KG1 (cell line): Measurements from ENCODE around the gene TTC38.
"Not testable (repeated sequence)": the region's sequence is repeated elsewhere in the genome, so short reads cannot be mapped to it uniquely, and the experiment has no call there.

Experiments used
- DNase-seq: peaks from one replicate; lab custom pipeline; 2025; lab: John Stamatoyannopoulos, UW

Gene TTC38

DNA sequence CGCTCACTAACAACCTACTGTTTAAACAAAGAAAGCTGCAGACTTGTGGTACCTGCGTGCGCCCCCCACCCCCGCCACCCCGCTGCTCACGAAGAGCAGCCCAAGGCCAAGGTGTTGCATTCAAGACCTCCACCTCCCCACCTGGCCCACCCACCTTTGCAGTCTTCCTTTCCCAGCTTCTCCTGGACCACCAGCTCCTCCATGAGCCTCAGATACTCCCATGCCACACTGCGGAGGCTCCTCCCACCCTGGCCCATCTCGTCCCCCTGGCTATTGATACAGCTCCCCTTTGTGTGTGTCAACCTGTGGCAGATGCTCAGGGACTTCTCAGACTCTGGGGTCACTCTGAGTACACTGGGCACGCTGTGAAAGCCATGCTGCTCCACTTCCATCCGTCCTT is 21.6 kb upstream of the TTC38 start:
- DNase-seq = no peak

GRCh38 chr22:46247443-46247975 is 20.3 kb upstream of the TTC38 start:
- no peak for DNase-seq

- peak; percentile 72 for DNase-seq
These were observed 17.6 kb upstream of the TTC38 start, which contains the start of gene CDPF1 for GRCh38 chr22:46250035-46250782. CDPF1 (minus strand) TSS chr22:46250293; CDS start chr22:46248284, 2,009 bp downstream.

DNA sequence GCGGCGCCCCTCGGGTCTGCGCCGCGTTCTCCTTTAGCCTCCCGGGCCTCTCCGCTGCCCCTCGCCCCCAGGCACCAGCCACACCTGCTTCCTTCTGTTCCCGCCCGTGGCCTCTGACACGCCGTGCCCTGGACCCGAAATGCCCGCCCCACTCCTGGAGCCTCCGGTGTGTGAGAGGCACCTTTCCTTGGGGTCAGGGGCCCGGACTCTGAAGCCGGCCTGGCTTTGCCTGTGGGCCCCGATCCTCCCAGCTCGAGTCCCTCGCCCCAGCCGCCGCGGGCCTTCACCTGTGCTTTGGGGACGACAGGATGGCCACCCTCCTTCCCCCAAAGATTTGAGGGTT is 17.1 kb upstream of the TTC38 start:
- DNase-seq = no peak

DNA sequence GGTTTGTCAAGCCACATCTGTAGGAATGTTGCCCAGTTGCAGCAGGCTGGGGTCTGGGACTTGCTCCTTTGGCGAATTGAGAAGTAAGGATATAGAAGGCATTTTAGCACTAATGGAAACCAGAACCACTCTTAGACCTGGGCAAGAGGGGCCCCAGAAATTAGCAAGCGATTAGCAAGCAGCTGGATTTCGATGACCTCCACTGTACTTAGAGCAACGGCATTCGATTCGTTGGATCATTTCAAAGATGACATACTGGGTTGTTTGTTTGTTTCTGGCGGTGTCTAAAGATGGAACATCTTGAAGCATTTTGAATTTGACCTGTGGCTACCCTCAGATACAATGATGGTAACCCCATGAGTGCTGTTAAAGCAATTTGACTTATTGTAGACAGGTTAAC is 16.5 kb upstream of the TTC38 start:
- DNase-seq = no peak

- DNase-seq = no peak
These were observed 15.9 kb upstream of the TTC38 start for GRCh38 chr22:46251816-46252380.

GRCh38 chr22:46256358-46256958 is 11.3 kb upstream of the TTC38 start:
- no peak for DNase-seq

DNA sequence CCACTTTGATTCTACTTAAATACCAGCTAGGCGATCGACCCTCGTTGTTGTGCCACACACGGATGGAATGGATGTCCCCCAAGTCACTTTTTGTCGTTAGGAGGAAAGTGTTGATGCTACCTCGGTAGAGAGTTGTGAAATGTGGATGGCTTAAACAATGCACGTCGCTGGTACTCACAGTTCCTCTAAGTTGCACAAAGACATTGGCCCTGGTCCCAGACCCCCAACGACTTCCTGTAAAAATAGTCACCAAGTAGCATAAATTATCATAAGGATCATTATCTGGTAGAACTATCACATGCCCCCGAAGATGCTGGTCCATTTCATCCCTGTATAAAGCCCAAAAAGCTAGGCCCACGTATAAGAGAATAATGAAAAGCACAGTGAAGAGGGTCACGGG is 8.4 kb upstream of the TTC38 start:
- DNase-seq = no peak

- DNase-seq = no peak
These were observed 7.8 kb upstream of the TTC38 start for GRCh38 chr22:46260038-46260437.

GRCh38 chr22:46262449-46263215 is 5.2 kb upstream of the TTC38 start:
- DNase-seq = no peak

GRCh38 chr22:46263216-46263590 is 4.6 kb upstream of the TTC38 start, which contains the start of gene PKDREJ:
PKDREJ (minus strand) TSS chr22:46263343; CDS start chr22:46263322, 21 bp downstream.
- no peak for DNase-seq

GRCh38 chr22:46264520-46264919 is 3.3 kb upstream of the TTC38 start:
- not testable (repeated sequence) for DNase-seq

- not testable (repeated sequence) for DNase-seq
These were observed 2.2 kb upstream of the TTC38 start for GRCh38 chr22:46265627-46266026.

GRCh38 chr22:46269564-46269963 is 1.8 kb downstream of the TTC38 start:
- DNase-seq = no peak

DNA sequence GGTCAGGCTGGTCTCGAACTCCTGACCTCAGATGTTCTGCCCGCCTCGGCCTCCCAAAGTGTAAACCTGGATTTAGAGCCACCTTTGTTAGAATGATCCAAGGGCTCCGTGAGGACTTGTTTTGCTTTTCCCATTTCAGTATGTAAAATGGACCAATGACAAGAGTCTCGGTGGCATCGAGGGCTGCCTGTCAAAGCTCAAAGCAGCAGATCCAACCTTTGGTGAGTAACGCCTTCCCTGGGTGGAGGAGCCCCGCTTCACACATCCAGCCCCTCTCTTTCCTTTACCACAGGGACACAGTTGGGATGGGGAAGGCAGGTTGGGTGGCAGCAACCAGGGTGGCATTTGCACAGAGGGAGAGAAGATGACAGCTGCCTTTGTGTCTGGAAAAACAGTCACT is 4.4 kb downstream of the TTC38 start:
- no peak for DNase-seq

- no peak for DNase-seq
These were observed 5.1 kb downstream of the TTC38 start for GRCh38 chr22:46272762-46273431.

GRCh38 chr22:46273432-46274148 is 5.8 kb downstream of the TTC38 start:
- no peak for DNase-seq

- no peak for DNase-seq
These were observed 6.6 kb downstream of the TTC38 start for GRCh38 chr22:46274381-46274780.

- DNase-seq = no peak
These were observed 7.8 kb downstream of the TTC38 start for GRCh38 chr22:46275455-46276122.

- DNase-seq = no peak
These were observed 8.8 kb downstream of the TTC38 start for GRCh38 chr22:46276563-46276962.
